NCI-H345 treated with DMSO at 0.1 percent for 48 hours (cell line): ENCODE measurements around the gene KCTD18.

Experiments
- DNase-seq: peaks from one replicate; lab custom pipeline; 2025; ENCODE audit not compliant: unreplicated experiment; lab: John Stamatoyannopoulos, UW

Gene KCTD18

GRCh38 chr2:200488169-200488568 is 21.7 kb downstream of the KCTD18 start:
- DNase-seq, result no peak

GRCh38 chr2:200486529-200486928 is 23.3 kb downstream of the KCTD18 start:
- no peak for DNase-seq

- DNase-seq, result no peak
These were observed 24.9 kb downstream of the KCTD18 start for GRCh38 chr2:200484934-200485333.

- DNase-seq, result peak; percentile 51
These were observed 26.1 kb downstream of the KCTD18 start for GRCh38 chr2:200483729-200484198.

- no peak for DNase-seq
These were observed 27.7 kb downstream of the KCTD18 start for GRCh38 chr2:200482194-200482593.

GRCh38 chr2:200479692-200480265 is 30.1 kb downstream of the KCTD18 start:
- DNase-seq, result no peak

GRCh38 chr2:200477667-200478131 is 32.2 kb downstream of the KCTD18 start:
- DNase-seq, result no peak

GRCh38 chr2:200476836-200477235 is 33.0 kb downstream of the KCTD18 start:
- no peak for DNase-seq

- DNase-seq, result no peak
These were observed 34.1 kb downstream of the KCTD18 start for GRCh38 chr2:200475795-200476194.

- DNase-seq, result no peak
These were observed 36.9 kb downstream of the KCTD18 start for GRCh38 chr2:200472853-200473464.

GRCh38 chr2:200471928-200472645 is 37.8 kb downstream of the KCTD18 start:
- DNase-seq, result no peak

- no peak for DNase-seq
These were observed 38.5 kb downstream of the KCTD18 start for GRCh38 chr2:200471324-200471848.

- DNase-seq, result no peak
These were observed 39.6 kb downstream of the KCTD18 start for GRCh38 chr2:200470230-200470629.

GRCh38 chr2:200469708-200470211 is 40.1 kb downstream of the KCTD18 start:
- no peak for DNase-seq

GRCh38 chr2:200467806-200468681 is 41.8 kb downstream of the KCTD18 start:
- DNase-seq, result no peak

- DNase-seq, result no peak
These were observed 43.1 kb downstream of the KCTD18 start for GRCh38 chr2:200466425-200467418.

- DNase-seq, result no peak
These were observed 46.4 kb downstream of the KCTD18 start for GRCh38 chr2:200463452-200463851.

GRCh38 chr2:200461846-200462710 is 47.8 kb downstream of the KCTD18 start:
- DNase-seq, result no peak

- no peak for DNase-seq
These were observed 50.8 kb downstream of the KCTD18 start for GRCh38 chr2:200459101-200459500.
